GM19324 (cell line): ENCODE results near the gene TMEM273.
"Not testable (repeated sequence)": the region's sequence is repeated elsewhere in the genome, so short reads cannot be mapped to it uniquely, and the experiment has no call there.

Experiments used
- ATAC-seq: cut with Tn5 transposase; IDR thresholded peaks from one replicate; pipeline ENCODE4 v1.9.1; 2021; ENCODE audit warnings: mild to moderate bottlenecking, moderate library complexity; ENCODE audit not compliant: unreplicated experiment, low FRiP score

TMEM273 gene

DNA sequence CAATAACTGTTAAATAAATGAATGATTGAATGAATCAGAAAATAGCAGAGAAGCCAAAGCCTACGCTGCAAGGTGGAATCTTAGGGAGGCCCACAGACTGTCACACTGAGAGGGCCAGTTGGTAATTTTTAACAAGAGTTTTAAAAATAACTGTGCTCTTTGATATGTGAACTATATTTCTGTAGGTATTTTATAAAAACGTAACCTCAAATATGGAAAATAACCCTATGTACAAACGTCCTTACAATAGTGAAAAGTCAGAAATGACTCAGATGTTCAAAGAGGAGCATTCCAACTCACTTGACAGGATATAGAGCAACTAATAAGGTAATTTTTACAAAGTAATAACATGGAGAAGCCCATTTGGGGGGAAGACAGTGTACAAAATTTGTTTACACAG lies 18.9 kb upstream of the TMEM273 start:
- ATAC-seq = no peak

GRCh38 chr10:49205206-49205605 lies 17.0 kb upstream of the TMEM273 start:
- no peak for ATAC-seq

DNA sequence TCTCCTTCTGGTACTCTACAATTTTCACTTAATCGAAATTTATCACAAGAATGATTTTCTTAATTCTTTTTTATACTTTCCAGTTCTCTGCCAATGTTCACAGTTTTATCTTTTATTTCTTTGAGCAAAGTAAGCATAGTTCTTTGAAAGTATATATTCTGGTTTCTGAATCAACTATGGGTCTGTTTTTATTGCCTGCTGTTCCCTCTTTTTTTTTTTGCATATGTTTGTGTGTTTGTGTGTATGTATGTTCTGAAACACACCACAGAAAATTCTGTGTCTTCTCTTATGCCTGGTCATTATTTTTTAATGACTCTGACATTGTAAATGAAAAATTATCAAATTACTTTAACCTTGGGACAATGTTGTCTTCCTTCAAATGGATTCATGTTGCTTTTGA lies 15.9 kb upstream of the TMEM273 start:
- no peak for ATAC-seq

- no peak for ATAC-seq
These were observed 14.1 kb upstream of the TMEM273 start for GRCh38 chr10:49202266-49202665.

GRCh38 chr10:49200854-49201253 lies 12.7 kb upstream of the TMEM273 start:
- ATAC-seq = no peak

DNA sequence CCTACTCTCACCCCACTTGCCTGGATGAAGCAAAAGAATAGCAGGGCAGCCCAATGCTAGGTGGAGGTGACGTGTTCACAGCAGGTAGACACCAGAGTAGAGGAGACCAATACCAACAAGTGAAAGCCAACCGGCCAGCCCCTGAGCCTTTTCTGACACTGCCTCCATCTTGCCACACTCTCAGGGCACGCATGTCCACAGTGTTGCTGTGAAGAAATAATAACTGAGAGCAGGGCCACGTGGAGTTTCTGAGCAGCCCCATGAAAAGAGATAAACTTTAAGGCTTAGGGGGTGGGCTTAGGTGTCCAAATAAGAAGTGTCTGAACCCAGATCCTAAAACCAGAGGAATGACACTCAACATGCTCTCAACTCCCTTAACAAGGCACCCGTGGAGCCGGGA lies 9.0 kb upstream of the TMEM273 start:
- no peak for ATAC-seq

- ATAC-seq = not testable (repeated sequence)
These were observed 7.7 kb upstream of the TMEM273 start for GRCh38 chr10:49195864-49196263.

DNA sequence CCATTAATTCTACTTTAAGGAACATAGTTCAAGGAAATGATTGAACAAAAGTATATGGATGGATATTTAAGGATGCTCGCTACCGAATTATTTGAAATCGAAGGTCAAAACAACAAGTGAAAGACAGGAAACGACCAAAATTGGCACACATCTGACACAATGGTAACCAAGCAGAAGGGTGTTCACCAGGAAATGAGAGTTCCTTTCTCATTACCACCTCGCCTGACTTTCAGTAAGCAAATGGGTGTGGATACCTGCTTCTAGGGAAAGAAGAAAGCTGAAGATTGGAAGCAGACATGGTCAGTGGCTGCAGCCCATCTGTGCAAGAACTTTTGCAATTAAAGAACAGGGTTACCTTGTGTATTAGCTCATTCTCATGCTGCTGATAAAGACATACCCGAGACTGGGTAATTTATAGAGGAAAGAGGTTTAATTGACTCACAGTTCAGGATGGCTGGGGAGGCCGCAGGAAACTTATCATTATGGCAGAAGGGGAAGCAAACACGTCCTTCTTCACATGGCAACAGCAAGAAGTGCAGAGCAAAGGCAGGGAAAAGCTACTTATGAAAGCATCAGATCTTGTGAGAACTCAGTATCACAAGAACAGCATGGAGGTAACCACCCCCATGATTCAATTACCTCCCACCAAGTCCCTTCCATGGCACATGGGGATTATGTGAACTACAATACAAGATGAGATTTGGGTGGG lies 6.2 kb upstream of the TMEM273 start:
- no peak for ATAC-seq

GRCh38 chr10:49191349-49191748 lies 3.2 kb upstream of the TMEM273 start:
- ATAC-seq = no peak

DNA sequence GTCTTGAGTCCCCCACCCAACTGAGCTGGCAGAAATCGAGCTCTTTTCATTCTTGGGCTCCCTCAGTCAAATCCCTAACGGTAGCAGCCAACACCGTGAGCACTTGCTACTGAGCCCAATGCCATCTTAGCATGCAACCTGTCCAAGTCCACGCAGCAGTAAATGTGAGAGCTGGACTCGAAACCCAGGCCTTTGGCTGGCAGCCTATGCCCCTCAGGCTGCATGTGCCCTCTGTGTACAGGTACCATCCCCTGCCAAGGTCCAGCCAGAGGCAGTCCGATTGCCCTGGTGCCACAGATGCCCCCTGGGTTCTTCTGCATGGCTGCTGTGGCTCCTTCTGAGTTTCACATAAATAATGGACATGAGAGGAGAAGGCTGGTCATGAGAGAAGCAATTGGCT lies 1.2 kb upstream of the TMEM273 start:
- ATAC-seq = no peak

DNA sequence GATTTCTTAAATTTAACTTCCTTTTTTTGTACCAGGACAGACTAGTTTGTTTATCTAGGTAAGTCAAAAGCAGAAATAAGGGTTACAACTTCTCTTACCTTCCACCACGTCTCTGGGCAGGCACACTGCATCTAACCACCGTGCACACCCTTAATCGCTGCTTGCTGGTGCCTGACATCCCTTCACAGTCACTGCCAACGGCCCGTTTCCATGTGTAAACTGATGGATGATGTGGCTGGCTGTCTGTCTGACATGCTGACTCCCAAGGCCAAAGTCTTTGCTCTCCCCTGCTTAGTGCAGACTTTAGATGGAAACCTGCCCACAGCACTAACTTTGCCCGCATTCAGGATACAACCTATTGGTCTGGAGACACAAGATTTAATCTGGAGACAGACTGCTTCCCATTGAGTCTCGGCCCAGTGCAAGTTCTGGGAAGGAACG lies 1.1 kb downstream of the TMEM273 start:
- no peak for ATAC-seq

DNA sequence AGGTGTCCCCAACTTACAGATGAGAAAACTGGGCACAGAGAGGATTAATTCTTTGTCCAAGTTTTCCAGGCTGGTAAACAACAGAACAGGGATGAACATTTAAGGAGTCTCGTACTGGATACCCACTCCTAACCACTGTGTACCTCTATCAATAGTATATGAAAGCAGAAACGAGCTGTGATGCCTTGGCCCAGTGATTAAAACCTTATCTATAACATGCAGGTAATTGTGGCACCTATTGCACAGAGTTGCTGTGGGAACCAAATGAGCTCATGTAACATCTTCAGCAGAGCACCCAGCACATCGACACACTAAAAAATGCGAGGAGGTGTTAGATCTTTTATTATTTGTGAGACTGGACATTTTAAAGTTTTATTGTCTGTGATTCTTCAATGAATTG lies 1.6 kb downstream of the TMEM273 start:
- ATAC-seq = no peak

DNA sequence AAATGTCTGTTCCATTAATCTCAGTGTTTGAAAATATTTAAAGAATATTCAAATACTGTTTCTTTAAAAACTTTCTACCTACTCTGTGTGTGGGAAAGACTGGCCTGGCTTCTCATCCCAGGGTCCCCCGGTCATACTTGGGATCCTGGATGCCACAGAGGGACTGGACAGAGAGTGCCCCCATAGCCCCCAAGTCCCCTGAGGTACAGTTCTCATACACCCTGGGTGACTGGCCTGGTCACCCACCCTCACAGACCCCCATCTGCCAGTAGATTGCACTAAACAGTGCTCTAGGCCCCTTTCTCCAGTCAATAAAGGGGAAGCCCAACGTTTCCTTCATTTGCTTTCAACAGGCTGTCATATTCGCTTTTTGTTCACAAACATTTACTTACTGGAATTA lies 3.0 kb downstream of the TMEM273 start:
- ATAC-seq = no peak

GRCh38 chr10:49184642-49185111 lies 3.5 kb downstream of the TMEM273 start:
- no peak for ATAC-seq

- no peak for ATAC-seq
These were observed 4.3 kb downstream of the TMEM273 start for GRCh38 chr10:49183596-49184542.

GRCh38 chr10:49182776-49183175 lies 5.4 kb downstream of the TMEM273 start:
- no peak for ATAC-seq

DNA sequence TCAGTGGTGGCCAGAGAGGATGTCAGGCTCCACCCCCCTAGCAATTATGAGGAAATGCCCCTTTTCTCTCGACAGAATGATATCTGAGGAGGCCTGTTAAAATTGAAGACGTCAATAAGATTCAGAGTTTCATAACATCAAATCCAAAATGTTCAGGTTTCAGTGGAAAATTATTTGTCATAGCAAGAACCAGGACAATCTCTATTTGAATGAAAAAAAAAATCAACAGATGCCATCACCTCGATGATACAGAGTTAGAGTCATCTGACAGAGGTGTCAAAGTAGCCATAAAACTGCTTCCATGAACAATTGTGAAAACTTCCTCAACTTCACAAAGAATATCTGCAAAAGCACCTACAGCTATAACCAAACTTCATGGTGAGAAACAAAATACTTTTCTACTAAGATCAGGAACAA lies 7.7 kb downstream of the TMEM273 start:
- no peak for ATAC-seq

DNA sequence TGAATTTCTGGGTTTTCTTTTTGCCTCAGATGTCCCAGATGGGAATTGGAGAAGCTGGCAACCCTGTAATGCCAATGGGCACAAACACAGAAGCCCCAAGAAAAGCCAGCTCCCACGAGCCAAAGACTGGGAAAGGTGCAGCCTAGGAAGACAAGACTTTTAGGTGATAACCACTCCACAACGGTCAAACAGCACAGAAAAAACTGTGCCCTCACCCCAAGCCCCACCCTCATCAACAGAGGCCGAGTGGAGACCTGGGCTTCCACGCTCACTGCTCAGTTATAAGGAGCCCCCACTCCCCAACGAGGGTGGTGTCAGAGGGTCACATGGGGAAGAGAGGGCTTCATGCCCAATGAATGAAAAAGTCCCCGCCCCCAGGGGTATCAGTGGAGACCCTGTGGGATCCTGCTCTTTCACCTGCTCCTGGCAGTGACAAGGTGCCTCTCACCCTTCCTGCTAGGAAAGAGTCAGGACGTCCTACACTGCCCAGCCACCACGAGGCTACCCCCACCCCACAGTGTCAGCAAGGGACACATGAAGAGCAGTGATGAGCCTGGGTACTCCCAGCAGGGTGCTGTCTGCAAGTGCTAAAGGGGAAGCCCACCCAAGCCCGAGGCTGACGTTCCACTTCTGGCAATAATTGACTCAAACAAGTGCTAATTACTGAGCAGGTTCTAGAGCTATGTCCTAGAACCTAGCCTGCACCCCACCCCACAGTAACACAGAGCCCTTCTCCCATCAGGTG lies 8.3 kb downstream of the TMEM273 start:
- no peak for ATAC-seq

DNA sequence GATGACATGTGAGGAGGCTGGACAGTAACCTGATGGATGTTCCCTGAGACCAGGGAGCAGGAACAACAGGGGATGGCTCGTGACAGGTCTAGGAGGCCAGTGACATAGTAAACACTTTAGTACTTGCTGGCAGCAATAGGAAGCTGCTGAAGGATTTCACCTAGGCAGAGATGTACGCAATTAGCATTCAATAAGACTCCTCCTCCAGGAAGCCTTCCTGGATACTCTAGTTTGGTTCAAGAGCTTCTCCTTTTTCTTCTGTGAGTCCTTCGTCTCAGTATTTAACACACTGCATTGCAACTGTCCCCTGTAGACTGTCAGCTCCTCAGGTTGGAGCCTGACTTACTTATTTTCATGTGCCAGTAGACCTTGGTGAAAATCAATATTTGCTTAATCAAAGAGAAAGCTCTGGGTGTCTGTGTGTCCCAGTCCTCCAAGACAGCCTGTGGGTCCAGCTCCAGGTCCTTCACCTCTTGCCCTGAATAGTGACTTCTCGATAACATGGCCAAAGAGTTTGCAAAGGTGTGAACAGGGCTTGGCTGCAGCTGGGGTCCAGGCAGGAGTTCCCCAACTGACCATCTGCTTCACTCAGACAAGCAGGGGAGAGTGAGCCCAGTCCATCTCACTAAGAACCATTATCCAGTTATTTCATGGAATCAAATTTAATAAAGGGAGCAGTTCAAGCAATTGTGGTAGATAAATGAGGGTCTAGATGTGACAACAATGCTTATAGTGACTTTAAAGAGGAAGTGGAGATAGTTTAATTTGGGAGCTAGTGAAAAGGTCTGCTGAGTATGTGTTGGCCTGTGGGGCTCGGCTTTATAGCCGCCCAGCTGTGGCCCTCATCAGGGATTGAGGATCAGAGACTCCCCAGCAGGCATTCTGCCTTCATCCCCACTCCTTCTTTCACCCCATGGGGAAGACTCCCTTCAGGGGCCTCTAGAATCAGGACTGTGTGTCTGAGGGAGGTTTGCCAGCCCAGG lies 9.4 kb downstream of the TMEM273 start:
- ATAC-seq = no peak
